IMR-90 (cell line): ENCODE results near the gene DRAP1. TPM values are rescaled to one million over a fixed set of nuclear protein-coding genes. Genes with fewer than 3 reads are reported as not detected.

Experiments
- BHLHE40 ChIP-seq: fragments of 150-350 bp; IDR thresholded peaks from 2 replicates; pipeline ENCODE4 v1.6.1; 2016; ENCODE audit warnings: mild to moderate bottlenecking, low read depth, low read length
- CEBPB ChIP-seq: IDR thresholded peaks from 2 replicates; pipeline ENCODE4 v1.6.1; 2012; ENCODE audit warnings: low read depth, low read length, improper control_type of control experiment
- MXI1 ChIP-seq: IDR thresholded peaks from 2 replicates; pipeline ENCODE4 v1.6.1; 2012; ENCODE audit warnings: low read depth, mild to moderate bottlenecking, low read length, moderate library complexity, borderline replicate concordance
- RFX5 ChIP-seq: IDR thresholded peaks from 2 replicates; pipeline ENCODE4 v1.8.0; 2012; ENCODE audit warnings: low read depth, mild to moderate bottlenecking, low read length, moderate library complexity
- polyA plus RNA-seq, 3 experiments: library from polyadenylated mRNA; depleted of rRNA; stranded (reverse); fragments of >200 nt; gene quantifications; 2 replicates each; pipeline ENCODE4 v1.2.3, GENCODE V29; 2012; ENCODE audit warnings: low replicate concordance in 1 of 3
- total RNA-seq: library from RNA; depleted of rRNA; stranded (reverse); fragments of >200 nt; gene quantifications from 2 replicates; pipeline ENCODE4 v1.2.3, GENCODE V29; 2012
- TF ChIP-seq, protein P1 (sequence below): fragments of 150-350 bp; IDR thresholded peaks from 2 replicates; pipeline ENCODE4 v1.6.1; 2016; ENCODE audit warnings: low read depth, mild to moderate bottlenecking, low read length, moderate library complexity, borderline replicate concordance

Gene DRAP1
- total and polyA plus RNA-seq, 2 of the 4 experiments (the other 2 are of a cell fraction), result 237 to 344 TPM

DNA sequence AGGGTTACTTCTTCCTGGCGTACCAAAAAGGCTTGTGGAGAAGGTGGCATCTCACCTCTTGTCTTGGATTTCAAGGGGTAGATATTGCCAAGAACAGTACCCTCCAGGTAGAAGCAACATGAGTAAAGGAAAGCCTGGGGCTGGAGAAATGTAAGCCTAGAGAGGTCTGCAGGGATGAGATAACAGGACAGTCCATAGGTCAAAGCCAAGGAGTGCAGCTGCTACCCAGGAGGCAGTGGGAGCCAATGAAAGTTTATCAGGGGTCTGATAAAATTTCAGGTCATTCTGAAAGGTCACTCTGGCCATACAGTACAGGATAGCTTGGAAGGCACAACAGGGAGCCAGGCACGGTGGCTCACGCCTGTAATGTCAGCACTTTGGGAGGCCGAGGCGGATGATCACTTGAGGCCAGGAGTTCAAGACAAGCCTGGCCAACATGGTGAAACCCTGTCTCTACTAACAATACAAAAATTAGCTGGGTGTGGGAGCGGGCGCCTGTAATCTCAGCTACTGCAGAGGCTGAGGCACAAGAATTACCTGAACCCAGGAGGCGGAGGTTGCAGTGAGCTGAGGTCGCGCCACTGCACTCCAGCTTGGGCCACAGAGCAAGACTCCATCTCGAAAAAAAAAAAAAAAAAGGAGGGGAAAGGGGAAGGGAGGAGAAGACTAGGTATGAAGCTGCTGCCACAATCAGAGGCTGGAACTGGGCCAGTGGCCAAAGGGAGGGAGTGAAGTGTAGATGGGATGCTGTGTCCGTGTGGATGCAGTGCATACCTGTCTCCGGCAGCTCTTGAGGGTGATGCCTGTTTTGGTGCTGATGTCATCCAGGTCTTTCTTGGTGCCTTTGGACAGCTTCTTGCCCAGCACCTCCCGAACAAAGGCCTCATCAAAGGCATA, 32.2 kb upstream of the DRAP1 start (continued):
- TF ChIP-seq, protein P1, sequence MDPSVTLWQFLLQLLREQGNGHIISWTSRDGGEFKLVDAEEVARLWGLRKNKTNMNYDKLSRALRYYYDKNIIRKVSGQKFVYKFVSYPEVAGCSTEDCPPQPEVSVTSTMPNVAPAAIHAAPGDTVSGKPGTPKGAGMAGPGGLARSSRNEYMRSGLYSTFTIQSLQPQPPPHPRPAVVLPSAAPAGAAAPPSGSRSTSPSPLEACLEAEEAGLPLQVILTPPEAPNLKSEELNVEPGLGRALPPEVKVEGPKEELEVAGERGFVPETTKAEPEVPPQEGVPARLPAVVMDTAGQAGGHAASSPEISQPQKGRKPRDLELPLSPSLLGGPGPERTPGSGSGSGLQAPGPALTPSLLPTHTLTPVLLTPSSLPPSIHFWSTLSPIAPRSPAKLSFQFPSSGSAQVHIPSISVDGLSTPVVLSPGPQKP, result no peak
- TF ChIP-seq CEBPB, result no peak
- no peak for TF ChIP-seq RFX5
- no peak for TF ChIP-seq MXI1
- TF ChIP-seq BHLHE40, result no peak
